Activated naive CD8-positive, alpha-beta T cell treated with anti-CD3 and anti-CD28 coated beads, Interleukin-2, amount 10 ng/mL, durations not matched to agents 7 days and 5 days (primary cell): Measurements from ENCODE around the gene MXRA7. TPM values are rescaled to one million over a fixed set of nuclear protein-coding genes. Genes with fewer than 3 reads are reported as not detected.
"Not testable (repeated sequence)": the region's sequence is repeated elsewhere in the genome, so short reads cannot be mapped to it uniquely, and the experiment has no call there.

Experiments
- ATAC-seq: fragments of 150-1000 bp; cut with Tn5 transposase; one replicate; pipeline ENCODE4 v1.10.0; 2021; ENCODE audit warnings: low read depth, moderate library complexity
- POLR2A ChIA-PET: fragments of 350-600 bp; sonication (Branson Sonifier 250); formaldehyde crosslinking; loops from one replicate; lab custom pipeline; 2021; ENCODE audit warnings: antibody characterized with exemption; lab: Charles Lee
- DNase-seq: peaks from one replicate; pipeline ENCODE4 v3.0.0; 2021
- H3K27ac Mint-ChIP-seq: one replicate; pipeline ENCODE4 v1.8.0; 2022; ENCODE audit warnings: mild to moderate bottlenecking, mixed read lengths
- H3K27me3 Mint-ChIP-seq: one replicate; pipeline ENCODE4 v1.8.0; 2022; ENCODE audit warnings: mild to moderate bottlenecking, moderate library complexity, mixed read lengths
- H3K36me3 Mint-ChIP-seq: one replicate; pipeline ENCODE4 v1.8.0; 2021; ENCODE audit warnings: mild to moderate bottlenecking, mixed read lengths
- H3K4me1 Mint-ChIP-seq: one replicate; pipeline ENCODE4 v1.8.0; 2021; ENCODE audit warnings: mixed read lengths
- H3K4me3 Mint-ChIP-seq: one replicate; pipeline ENCODE4 v1.8.0; 2022; ENCODE audit warnings: mild to moderate bottlenecking, moderate library complexity, mixed read lengths
- H3K9me3 Mint-ChIP-seq: one replicate; pipeline ENCODE4 v1.8.0; 2021; ENCODE audit warnings: mixed read lengths
- total RNA-seq, 2 experiments: library from RNA; stranded (reverse); gene quantifications; one replicate each; pipeline ENCODE4 v1.2.3, GENCODE V29; 2021

Gene MXRA7
- total RNA-seq, 2 experiments from 2014 or later = 34.4 to 37.2 TPM

GRCh38 chr17:76707985-76708807 is 2.6 kb downstream of the MXRA7 start:
- POLR2A ChIA-PET = interaction anchor here (1.4 kb wide), 2 partner anchors 10 to 18 kb away, joined by 3 to 4 read pairs; partner anchors contain the start of genes JMJD6 and METTL23
- no peak for ATAC-seq
- peaks cover 18% of the 10 kb centered on the region for H3K4me1 Mint-ChIP-seq
- DNase-seq = no peak
- H3K27me3 Mint-ChIP-seq = no peaks in the 10 kb centered on the region
- peaks cover 4% of the 10 kb centered on the region for H3K36me3 Mint-ChIP-seq
- H3K4me3 Mint-ChIP-seq = no peak overlapping the region
- H3K27ac Mint-ChIP-seq = no peak overlapping the region
- no peaks in the 10 kb centered on the region for H3K9me3 Mint-ChIP-seq

DNA sequence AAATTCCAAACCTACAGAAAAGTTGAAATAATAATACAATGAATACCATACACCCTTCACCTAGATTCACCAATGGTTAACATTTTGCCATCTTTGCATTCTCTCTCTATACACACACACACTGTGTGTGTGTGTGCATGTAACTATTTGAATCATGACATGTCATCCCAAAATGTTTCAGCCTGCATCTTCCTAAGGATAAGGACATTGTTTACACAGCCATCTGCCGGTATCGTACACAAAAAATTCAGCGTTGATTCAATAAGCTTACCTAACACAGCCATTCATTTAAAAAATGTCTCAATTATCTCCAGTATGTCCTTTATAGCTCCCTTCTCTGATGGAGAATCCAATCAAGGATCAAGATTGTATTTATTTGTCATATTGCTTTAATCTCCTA is 3.9 kb downstream of the MXRA7 start:
- no peak for ATAC-seq
- no peak overlapping the region for H3K27ac Mint-ChIP-seq
- no peak overlapping the region for H3K4me3 Mint-ChIP-seq
- POLR2A ChIA-PET = interaction anchor here (0.7 kb wide), 2 partner anchors 23 to 107 kb away, joined by 4 read pairs; no protein-coding TSS in a partner anchor
- H3K9me3 Mint-ChIP-seq = no peaks in the 10 kb centered on the region
- H3K36me3 Mint-ChIP-seq = peaks cover 4% of the 10 kb centered on the region
- H3K4me1 Mint-ChIP-seq = peaks cover 17% of the 10 kb centered on the region
- DNase-seq = no peak
- no peaks in the 10 kb centered on the region for H3K27me3 Mint-ChIP-seq

DNA sequence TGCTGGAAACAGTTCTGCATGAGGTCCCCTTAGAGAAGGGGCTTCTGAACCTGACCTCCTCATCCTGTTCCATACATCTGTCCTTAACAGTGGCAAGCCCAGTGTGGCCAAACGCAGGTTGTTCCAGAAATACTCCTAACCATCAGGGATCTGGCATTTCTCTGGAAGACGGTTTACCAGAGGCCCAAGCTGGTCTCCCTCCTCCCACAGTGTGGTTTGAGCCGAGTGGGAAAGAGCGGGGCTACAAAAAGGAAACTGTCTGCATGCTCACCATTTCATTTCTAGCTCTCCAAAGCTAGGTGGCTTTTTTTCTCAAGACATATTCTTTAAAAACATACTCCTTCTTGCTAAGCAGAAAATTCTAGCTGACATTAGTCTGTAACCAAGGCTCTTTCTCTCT is 6.0 kb downstream of the MXRA7 start:
- DNase-seq = no peak
- Mint-ChIP-seq H3K36me3 (peaks cover 4% of the 10 kb centered on the region), H3K9me3 (no peaks in the 10 kb centered on the region), H3K27me3 (no peaks in the 10 kb centered on the region), H3K4me1 (peaks cover 8% of the 10 kb centered on the region), H3K4me3 (no peak overlapping the region), H3K27ac (no peak overlapping the region)
- ATAC-seq = no peak
- POLR2A ChIA-PET = no interaction called here

- H3K9me3 Mint-ChIP-seq = no peaks in the 10 kb centered on the region
- H3K36me3 Mint-ChIP-seq = peaks cover 4% of the 10 kb centered on the region
- POLR2A ChIA-PET = interaction anchor here (0.6 kb wide), 2 partner anchors 12 to 144 kb away, joined by 4 to 5 read pairs; no protein-coding TSS in a partner anchor
- DNase-seq = no peak
- no peak overlapping the region for H3K27ac Mint-ChIP-seq
- H3K4me3 Mint-ChIP-seq = no peak overlapping the region
- no peak for ATAC-seq
- peaks cover 4% of the 10 kb centered on the region for H3K4me1 Mint-ChIP-seq
- H3K27me3 Mint-ChIP-seq = no peaks in the 10 kb centered on the region
Observed at GRCh38 chr17:76702941-76703637, 7.7 kb downstream of the MXRA7 start.

DNA sequence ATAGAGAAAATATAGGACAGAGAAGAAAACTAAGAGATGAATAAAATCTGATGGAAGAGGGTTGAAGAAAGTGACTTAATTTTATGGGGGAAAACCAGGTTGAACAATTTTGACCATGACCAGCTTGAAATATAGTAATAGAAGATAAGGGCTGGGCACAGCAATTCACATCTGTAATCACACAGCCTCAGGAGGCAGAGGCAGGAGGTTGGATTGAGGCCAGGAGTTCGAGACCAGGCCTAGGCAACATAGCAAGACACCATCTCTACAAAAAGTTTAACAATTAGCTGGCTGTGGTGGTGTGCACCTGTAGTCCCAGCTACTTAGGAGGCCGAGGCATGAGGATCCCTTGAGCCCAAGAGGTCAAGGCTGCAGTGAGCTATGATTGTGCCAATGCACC is 8.7 kb downstream of the MXRA7 start:
- POLR2A ChIA-PET = no interaction called here
- DNase-seq = no peak

GRCh38 chr17:76701471-76701967 is 9.2 kb downstream of the MXRA7 start:
- Mint-ChIP-seq H3K36me3 (no peaks in the 10 kb centered on the region), H3K9me3 (no peaks in the 10 kb centered on the region), H3K4me3 (no peak overlapping the region), H3K27ac (no peak overlapping the region), H3K27me3 (no peaks in the 10 kb centered on the region), H3K4me1 (peaks cover 5% of the 10 kb centered on the region)
- DNase-seq = no peak
- no peak for ATAC-seq
- POLR2A ChIA-PET = no interaction called here

More for the DNA sequence above, 8.7 kb downstream of the MXRA7 start:
- H3K4me1 Mint-ChIP-seq = peaks cover 4% of the 10 kb centered on the region
- H3K27ac Mint-ChIP-seq = no peak overlapping the region
- ATAC-seq = no peak
- H3K36me3 Mint-ChIP-seq = peaks cover 4% of the 10 kb centered on the region
- H3K9me3 Mint-ChIP-seq = no peaks in the 10 kb centered on the region
- no peak overlapping the region for H3K4me3 Mint-ChIP-seq
- no peaks in the 10 kb centered on the region for H3K27me3 Mint-ChIP-seq

- ATAC-seq (peak; percentile 42), DNase-seq (no peak)
- H3K27me3 Mint-ChIP-seq = no peaks in the 10 kb centered on the region
- H3K4me1 Mint-ChIP-seq = peaks cover 9% of the 10 kb centered on the region
- no peak overlapping the region for H3K27ac Mint-ChIP-seq
- no peaks in the 10 kb centered on the region for H3K9me3 Mint-ChIP-seq
- no peak overlapping the region for H3K4me3 Mint-ChIP-seq
- H3K36me3 Mint-ChIP-seq = no peaks in the 10 kb centered on the region
- POLR2A ChIA-PET = no interaction called here
Observed at GRCh38 chr17:76700617-76701470, 9.9 kb downstream of the MXRA7 start.

GRCh38 chr17:76700270-76700616 is 10.5 kb downstream of the MXRA7 start:
- ATAC-seq (peak; percentile 16), DNase-seq (no peak)
- H3K9me3 Mint-ChIP-seq = no peaks in the 10 kb centered on the region
- no peak overlapping the region for H3K4me3 Mint-ChIP-seq
- POLR2A ChIA-PET = no interaction called here
- H3K36me3 Mint-ChIP-seq = peaks cover 2% of the 10 kb centered on the region
- no peak overlapping the region for H3K27ac Mint-ChIP-seq
- H3K27me3 Mint-ChIP-seq = no peaks in the 10 kb centered on the region
- H3K4me1 Mint-ChIP-seq = peaks cover 13% of the 10 kb centered on the region

DNA sequence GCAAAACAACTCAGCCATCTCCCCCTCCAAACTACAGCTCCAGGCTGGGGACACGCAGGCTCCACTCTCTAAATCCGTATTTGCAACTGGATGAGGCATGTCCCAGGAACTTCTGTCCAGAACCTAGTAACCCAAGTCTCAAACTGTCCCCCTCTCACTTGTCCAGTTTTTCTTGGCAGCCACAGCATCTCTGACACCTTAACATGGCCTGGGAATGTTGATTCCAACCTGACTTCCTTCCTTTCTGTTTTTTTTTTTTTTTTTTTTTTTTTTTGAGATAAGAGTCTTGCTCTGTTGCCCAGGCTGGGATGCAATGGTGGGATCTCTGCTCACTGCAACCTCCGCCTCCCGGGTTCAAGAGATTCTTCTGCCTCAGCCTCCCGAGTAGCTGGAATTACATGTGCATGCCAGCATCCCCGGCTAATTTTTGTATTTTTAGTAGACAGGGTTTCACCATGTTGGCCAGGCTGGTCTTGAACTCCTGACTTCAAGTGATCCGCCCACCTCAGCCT is 12.2 kb downstream of the MXRA7 start:
- H3K9me3 Mint-ChIP-seq, H3K4me3 Mint-ChIP-seq, POLR2A ChIA-PET, H3K36me3 Mint-ChIP-seq, H3K27ac Mint-ChIP-seq, DNase-seq, ATAC-seq, H3K27me3 Mint-ChIP-seq: not testable (repeated sequence)
- peaks cover 13% of the 10 kb centered on the region for H3K4me1 Mint-ChIP-seq

- Mint-ChIP-seq H3K27ac (no peak overlapping the region), H3K4me1 (peaks cover 13% of the 10 kb centered on the region), H3K4me3 (no peak overlapping the region), H3K9me3 (no peaks in the 10 kb centered on the region), H3K27me3 (no peaks in the 10 kb centered on the region), H3K36me3 (peaks cover 2% of the 10 kb centered on the region)
- DNase-seq = no peak
- ATAC-seq = no peak
- POLR2A ChIA-PET = interaction anchor here (0.7 kb wide), 1 partner anchor 132 kb away, joined by 3 read pairs; no protein-coding TSS in a partner anchor
Observed at GRCh38 chr17:76697702-76698465, 12.9 kb downstream of the MXRA7 start.

GRCh38 chr17:76696763-76697701 is 13.7 kb downstream of the MXRA7 start:
- ATAC-seq = no peak
- Mint-ChIP-seq H3K27me3 (no peaks in the 10 kb centered on the region), H3K4me1 (peaks cover 11% of the 10 kb centered on the region), H3K27ac (no peak overlapping the region), H3K4me3 (no peak overlapping the region), H3K9me3 (no peaks in the 10 kb centered on the region), H3K36me3 (peaks cover 2% of the 10 kb centered on the region)
- POLR2A ChIA-PET = interaction anchor here (0.7 kb wide), 1 partner anchor 131 kb away, joined by 3 read pairs; no protein-coding TSS in a partner anchor
- no peak for DNase-seq
